Glomerular visceral epithelial cell (primary cell): ENCODE results near the gene NOVA2.
"Not testable (repeated sequence)": the region's sequence is repeated elsewhere in the genome, so short reads cannot be mapped to it uniquely, and the experiment has no call there.

ENCODE experiments used
- DNase-seq: peaks from one replicate; pipeline ENCODE4 v3.0.0-alpha.2; 2016; ENCODE audit errors: extremely low spot score

The NOVA2 gene

DNA sequence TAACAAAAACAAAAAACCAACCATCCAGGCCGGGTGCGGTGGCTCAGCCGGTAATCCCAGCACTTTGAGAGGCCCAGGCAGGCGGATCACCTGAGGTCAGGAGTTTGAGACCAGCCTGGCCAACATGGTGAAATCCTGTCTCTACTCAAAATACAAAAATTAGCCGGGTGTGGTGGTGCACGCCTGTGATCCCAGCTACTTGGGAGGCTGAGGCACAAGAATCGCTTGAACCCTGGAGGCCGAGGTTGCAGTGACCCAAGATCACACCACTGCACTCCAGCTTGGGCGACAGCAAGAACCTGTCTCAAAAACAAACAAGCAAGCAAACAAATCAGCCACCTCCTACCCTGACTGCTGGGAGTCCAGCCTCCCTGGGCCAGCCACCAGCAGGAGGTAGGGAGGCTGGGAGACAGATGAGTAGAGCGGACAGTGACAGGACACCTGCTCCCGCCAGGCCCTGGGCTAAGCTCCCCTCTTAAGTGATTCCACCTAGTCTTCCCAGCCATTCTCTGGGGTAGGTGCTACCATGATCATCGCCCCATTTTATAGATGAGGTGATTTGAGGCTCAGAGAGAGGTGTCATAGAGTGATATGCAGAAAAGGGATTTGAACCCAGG, 77.6 kb downstream of the NOVA2 start:
- DNase-seq: not testable (repeated sequence)

GRCh38 chr19:45895519-45895972, 78.1 kb downstream of the NOVA2 start:
- no peak for DNase-seq

GRCh38 chr19:45890877-45891276, 82.8 kb downstream of the NOVA2 start:
- DNase-seq: no peak

GRCh38 chr19:45889210-45889885, 84.3 kb downstream of the NOVA2 start:
- no peak for DNase-seq

DNA sequence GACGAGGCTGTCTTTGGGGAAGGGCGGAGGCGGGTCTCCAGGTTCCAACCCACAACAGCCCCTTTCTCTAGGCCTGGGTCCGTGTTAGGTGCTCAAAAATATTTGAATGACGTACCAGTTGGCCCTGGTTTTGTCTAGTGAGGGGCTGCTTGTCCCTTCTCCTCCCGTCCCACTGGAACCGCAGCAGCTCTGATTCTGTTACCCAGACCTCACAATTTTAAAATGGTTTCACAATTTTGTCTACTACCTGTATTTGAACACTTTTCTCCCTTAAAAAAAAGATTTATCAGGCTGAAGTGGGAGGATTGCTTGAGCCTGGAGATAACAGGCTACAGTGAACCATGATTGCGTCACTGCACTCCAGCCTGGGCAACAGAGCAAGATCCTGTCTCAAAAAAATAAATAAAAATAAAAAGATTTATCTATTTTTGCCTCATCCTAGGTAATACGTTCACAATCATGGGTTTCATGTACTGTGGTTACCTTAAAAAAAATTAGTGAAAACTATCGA, 86.4 kb downstream of the NOVA2 start:
- no peak for DNase-seq

GRCh38 chr19:45886427-45887199, 87.1 kb downstream of the NOVA2 start:
- DNase-seq: peak; percentile 88

DNA sequence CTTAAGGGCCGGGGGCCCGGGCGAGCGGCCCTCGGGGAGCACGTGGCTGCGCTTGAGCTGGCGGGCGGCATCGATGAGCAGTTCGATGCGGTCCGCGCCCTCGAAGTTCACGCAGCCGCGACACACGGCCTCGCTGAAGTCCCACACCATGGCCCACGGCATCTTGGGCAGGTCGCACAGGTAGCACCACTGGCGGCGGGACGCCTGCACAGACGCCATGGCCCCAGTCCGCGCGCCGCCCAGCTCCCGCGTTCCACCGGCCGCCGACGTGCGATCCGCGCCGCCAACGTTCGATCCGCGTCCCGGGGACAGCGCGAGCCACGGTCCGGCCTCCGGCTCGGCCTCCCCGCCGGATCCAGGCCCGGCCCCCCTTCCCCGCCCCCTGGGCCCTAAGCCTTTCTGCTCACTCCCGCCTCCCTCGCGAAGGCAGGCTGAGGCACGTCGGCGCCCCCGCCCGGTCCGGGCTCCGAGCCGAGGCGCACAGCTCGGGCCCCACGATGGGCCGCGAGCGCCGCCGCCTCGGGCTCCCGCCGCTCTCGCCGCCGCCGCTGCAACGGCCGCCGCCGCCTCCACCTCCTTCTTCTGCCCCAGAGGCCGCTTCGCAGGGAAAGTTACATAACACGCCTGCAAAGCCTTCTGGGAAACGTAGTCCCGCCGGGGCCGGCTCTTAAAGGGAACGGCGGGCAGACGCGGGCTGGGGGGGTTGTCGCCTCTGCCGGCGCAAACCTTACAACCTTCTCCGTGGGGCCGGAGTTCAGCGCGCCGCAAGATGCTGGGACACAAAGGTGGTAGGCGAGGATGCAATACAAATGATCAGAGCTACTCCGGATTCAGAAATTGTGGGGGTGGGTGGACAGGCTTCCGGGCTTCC, 87.9 kb downstream of the NOVA2 start, which contains the start of gene IRF2BP1:
Gene IRF2BP1 (minus strand): TSS at position 586 of the 871 bp plus-strand sequence. CDS start 367 bp downstream, at position 219.
- peak; percentile 90 for DNase-seq

DNA sequence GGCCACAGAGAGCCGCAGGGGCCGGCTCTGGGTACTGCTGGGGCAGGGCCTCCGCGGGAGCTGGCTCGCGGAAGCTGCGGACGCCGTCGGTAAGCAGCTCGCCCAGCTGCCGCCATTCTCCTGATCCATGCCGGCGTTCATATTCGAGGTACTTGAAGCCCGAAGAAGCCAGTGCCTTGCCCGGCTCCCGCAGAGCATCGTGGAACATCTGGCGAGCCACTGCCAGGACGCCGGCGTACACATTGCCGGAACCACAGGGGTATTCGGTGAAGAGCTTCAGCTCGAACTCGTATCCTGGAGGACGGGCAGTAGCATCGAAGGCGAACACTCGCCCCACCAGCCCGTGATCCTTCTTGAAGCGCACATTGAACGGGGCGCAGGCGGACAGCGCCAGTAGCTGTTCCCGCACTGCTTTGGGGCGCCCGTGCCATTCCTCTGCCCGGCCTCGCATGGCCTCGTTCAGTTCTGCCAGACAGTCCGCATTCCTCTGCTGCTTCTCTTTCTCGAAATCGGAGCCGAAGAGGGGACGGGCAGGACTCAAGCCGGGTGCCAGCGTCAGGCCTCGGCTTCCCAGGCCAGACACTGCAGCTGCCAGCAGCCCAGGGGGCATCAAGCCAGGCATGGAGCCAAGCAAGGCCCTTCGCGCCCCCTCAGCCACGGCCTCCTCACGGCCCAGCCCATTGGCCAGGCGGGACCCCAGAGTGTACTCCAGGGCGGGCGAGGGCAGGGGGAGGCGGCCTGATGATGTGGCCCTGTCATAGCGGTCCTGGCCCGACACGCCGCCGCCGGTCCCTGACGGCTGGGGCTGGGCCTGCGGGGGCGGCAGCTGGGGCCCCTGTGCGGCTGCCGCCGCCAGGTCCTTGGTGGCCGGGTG, 88.7 kb downstream of the NOVA2 start:
- DNase-seq: peak; percentile 19

DNA sequence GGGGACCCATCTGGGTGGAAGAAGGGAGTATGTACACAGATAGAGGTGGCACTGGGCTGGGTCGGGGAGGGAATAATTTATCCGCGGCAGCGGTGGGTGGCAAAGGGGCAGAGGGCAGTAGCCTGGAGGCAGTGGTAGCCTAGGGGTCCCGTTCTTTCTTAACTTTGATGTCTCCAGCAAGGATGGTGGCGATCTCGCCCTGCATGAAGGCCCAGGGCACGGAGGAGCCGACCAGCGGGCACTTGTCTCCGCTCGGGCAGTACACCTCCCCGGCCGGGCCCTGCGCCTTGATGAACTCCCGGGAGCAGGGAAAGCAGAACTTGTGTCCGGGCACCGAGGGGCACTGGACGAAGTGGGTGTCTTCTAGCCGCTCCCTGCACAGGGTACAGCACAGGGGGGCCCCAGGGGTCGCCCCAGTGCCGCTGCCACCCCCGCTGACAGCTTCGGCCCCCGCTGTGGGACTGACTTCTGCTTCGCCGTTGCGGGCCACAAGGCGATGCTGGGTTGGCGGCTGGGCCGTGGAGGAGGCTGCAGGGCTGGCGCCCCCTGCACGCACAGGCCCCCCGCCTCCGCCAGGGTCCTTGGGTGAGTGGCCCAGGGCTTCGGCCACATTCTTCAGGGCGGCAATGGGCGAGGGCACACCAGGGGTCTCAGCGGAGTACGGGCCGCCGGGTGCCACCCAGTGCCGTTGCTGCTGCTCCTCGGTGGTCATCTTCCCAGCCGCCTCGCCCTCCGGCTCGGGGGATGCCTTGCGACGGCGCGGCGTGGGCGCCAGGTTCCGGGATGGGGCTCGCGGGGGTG, 89.6 kb downstream of the NOVA2 start:
- no peak for DNase-seq
